GM18505 (cell line): ENCODE measurements around the gene CSNK1A1.
"Not testable (repeated sequence)": the region's sequence is repeated elsewhere in the genome, so short reads cannot be mapped to it uniquely, and the experiment has no call there.

Source experiments
- ATAC-seq: cut with Tn5 transposase; IDR thresholded peaks from one replicate; pipeline ENCODE4 v1.9.1; 2021; ENCODE audit not compliant: unreplicated experiment
- POLR2A ChIP-seq: IDR thresholded peaks from 4 replicates; pipeline ENCODE4 v1.6.1; 2011; ENCODE audit warnings: borderline replicate concordance; ENCODE audit not compliant: insufficient read depth, insufficient read length; ENCODE audit errors: extremely low read depth

Gene CSNK1A1

GRCh38 chr5:149485655-149486615 lies 65.3 kb downstream of the CSNK1A1 start:
- no peak for ATAC-seq

GRCh38 chr5:149481485-149481884 lies 69.8 kb downstream of the CSNK1A1 start:
- no peak for TF ChIP-seq POLR2A
- no peak for ATAC-seq

More at GRCh38 chr5:149485655-149486615, 65.3 kb downstream of the CSNK1A1 start:
- no peak for TF ChIP-seq POLR2A

- no peak for ATAC-seq
- no peak for TF ChIP-seq POLR2A
Observed at GRCh38 chr5:149478761-149479160, 72.5 kb downstream of the CSNK1A1 start.

- TF ChIP-seq POLR2A = no peak
- ATAC-seq = no peak
Observed at GRCh38 chr5:149475777-149476176, 75.5 kb downstream of the CSNK1A1 start.

GRCh38 chr5:149474198-149474597 lies 77.0 kb downstream of the CSNK1A1 start:
- TF ChIP-seq POLR2A = no peak
- no peak for ATAC-seq

GRCh38 chr5:149473441-149473840 lies 77.8 kb downstream of the CSNK1A1 start:
- TF ChIP-seq POLR2A = no peak
- ATAC-seq = no peak

- no peak for ATAC-seq
- TF ChIP-seq POLR2A = no peak
Observed at GRCh38 chr5:149472399-149472798, 78.8 kb downstream of the CSNK1A1 start.

- ATAC-seq = no peak
- no peak for TF ChIP-seq POLR2A
Observed at GRCh38 chr5:149471406-149472183, 79.6 kb downstream of the CSNK1A1 start.

GRCh38 chr5:149470942-149471341 lies 80.3 kb downstream of the CSNK1A1 start:
- no peak for TF ChIP-seq POLR2A
- ATAC-seq = no peak

GRCh38 chr5:149466457-149466972 lies 84.7 kb downstream of the CSNK1A1 start:
- TF ChIP-seq POLR2A = no peak
- ATAC-seq = no peak

GRCh38 chr5:149464796-149465489 lies 86.3 kb downstream of the CSNK1A1 start:
- no peak for TF ChIP-seq POLR2A
- no peak for ATAC-seq

GRCh38 chr5:149461907-149462306 lies 89.3 kb downstream of the CSNK1A1 start:
- ATAC-seq = not testable (repeated sequence)

- no peak for TF ChIP-seq POLR2A
- no peak for ATAC-seq
Observed at GRCh38 chr5:149459891-149460290, 91.3 kb downstream of the CSNK1A1 start.
